Measurements from ENCODE around the gene TGFB2. TPM values are rescaled to one million over a fixed set of nuclear protein-coding genes. Genes with fewer than 3 reads are reported as not detected.

Gene TGFB2
- total and polyA plus RNA-seq, 2 donors (not counting 3 experiments of a cell fraction or from before 2014, with no cell fraction given): 21.2 to 43.5 TPM

DNA sequence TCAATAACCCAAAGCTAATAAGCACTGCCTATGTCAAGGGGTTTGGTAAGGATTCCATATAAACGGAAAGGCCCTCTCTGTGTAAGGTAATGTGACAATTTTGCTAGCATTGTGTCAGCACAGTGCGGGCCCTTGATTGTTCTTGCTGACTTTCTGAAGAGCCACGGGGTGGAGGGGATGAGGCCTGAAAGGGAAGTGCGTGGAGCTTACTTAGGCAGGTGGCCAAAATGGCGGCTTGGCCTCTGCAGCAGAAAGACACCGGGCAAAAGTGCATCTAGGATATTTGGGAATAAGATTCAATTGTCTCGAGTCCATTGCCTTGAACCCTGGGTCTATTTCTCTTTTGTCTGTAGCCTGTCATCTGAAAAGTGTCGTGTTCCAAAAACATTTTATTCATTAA is 114.3 kb downstream of the TGFB2 start:
- no peaks in the 10 kb centered on the region for H3K9me1 ChIP-seq (replicated peaks; ENCODE audit: control insufficient read depth, extremely low read depth, insufficient read depth, low read length)
- POLR2A ChIA-PET: no interaction called here
- no peaks in the 10 kb centered on the region for H3K27me3 ChIP-seq (ENCODE audit: control insufficient read depth in 2 of 2, insufficient read depth in 2 of 2, low read length in 2 of 2)
- dilution Hi-C loops (cut with MboI; ENCODE audit: extremely low pct_ligation_motif_present, low sequenced_read_pairs): no loop called here
- peak overlapping the region in 1 of 3 experiments; percentile 4 for H3K4me3 ChIP-seq (replicated peaks in 1 of 3; ENCODE audit: insufficient read depth in 1 of 3, low read depth in 1 of 3, low read length in 3 of 3)
- H2AFZ ChIP-seq (ENCODE audit: low read depth, low read length): peak overlapping the region; percentile 41
- CTCF ChIA-PET: interaction anchor here (1.1 to 1.9 kb wide), 7 partner anchors 10 to 608 kb away, joined by 3 to 9 read pairs (median 4); no protein-coding TSS in a partner anchor
- intact Hi-C loops (cut with micrococcal nuclease): no loop called here
- TF ChIP-seq GATA2 (IDR thresholded peaks at IDR 0.05; ENCODE audit: insufficient read depth, insufficient read length, low read depth, low read length) (no peak), POLR2A (IDR thresholded peaks at IDR 0.05; ENCODE audit: low read depth, low read length) (peak; percentile 23), POLR2AphosphoS5 (IDR thresholded peaks at IDR 0.05; ENCODE audit: insufficient read depth, low read depth, low read length) (peak; percentile 39)
- no peaks in the 10 kb centered on the region for H3K36me3 ChIP-seq (ENCODE audit: control insufficient read depth in 2 of 2, extremely low read depth in 1 of 2, insufficient read depth in 2 of 2, low read length in 2 of 2)
- peak overlapping the region; percentile 70 for H3K9ac ChIP-seq (replicated peaks; ENCODE audit: extremely low read depth, insufficient read depth, low read length)
- BruUV-seq (replicated peaks): no TSS peak
- H3K4me2 ChIP-seq (ENCODE audit: insufficient read depth, low read length): peak overlapping the region; percentile 75
- H3K27ac ChIP-seq (ENCODE audit: insufficient read depth, low read depth, low read length): peak overlapping the region; percentile 98
- H3K79me2 ChIP-seq (ENCODE audit: control insufficient read depth, insufficient read depth, low read length): no peaks in the 10 kb centered on the region
- peak; percentile 86 for DNase-seq (ENCODE audit: low read depth, low spot score)
- no peaks in the 10 kb centered on the region for H4K20me1 ChIP-seq (replicated peaks; ENCODE audit: control insufficient read depth, extremely low read depth, insufficient read depth, low read length)
- peaks cover 44% of the 10 kb centered on the region for H3K4me1 ChIP-seq (ENCODE audit: control insufficient read depth, extremely low read depth, insufficient read depth, low read length)
- no peaks in the 10 kb centered on the region for H3K9me3 ChIP-seq (replicated peaks; ENCODE audit: control insufficient read depth, insufficient read depth, low read length)
- peak; percentile 71 for FAIRE-seq

- H3K4me1 ChIP-seq (ENCODE audit: control insufficient read depth, extremely low read depth, insufficient read depth, low read length): peaks cover 44% of the 10 kb centered on the region
- no peaks in the 10 kb centered on the region for H3K36me3 ChIP-seq (ENCODE audit: control insufficient read depth in 2 of 2, extremely low read depth in 1 of 2, insufficient read depth in 2 of 2, low read length in 2 of 2)
- dilution Hi-C loops (cut with MboI; ENCODE audit: extremely low pct_ligation_motif_present, low sequenced_read_pairs): no loop called here
- H3K9ac ChIP-seq (replicated peaks; ENCODE audit: extremely low read depth, insufficient read depth, low read length): peak overlapping the region; percentile 70
- TF ChIP-seq MAX (IDR thresholded peaks at IDR 0.05; ENCODE audit: insufficient read depth, insufficient read length): no peak
- TF ChIP-seq EZH2 (IDR thresholded peaks at IDR 0.05; ENCODE audit: borderline replicate concordance, low read depth, low read length, severe bottlenecking): no peak
- TF ChIP-seq FOS (IDR thresholded peaks at IDR 0.05; ENCODE audit: borderline replicate concordance, insufficient read depth, low read length): peak; percentile 89
- TF ChIP-seq POLR2AphosphoS5 (IDR thresholded peaks at IDR 0.05; ENCODE audit: insufficient read depth, low read depth, low read length): no peak
- no peak for TF ChIP-seq GATA2 (IDR thresholded peaks at IDR 0.05; ENCODE audit: insufficient read depth, insufficient read length, low read depth, low read length)
- peak; percentile 95 for TF ChIP-seq JUN (IDR thresholded peaks at IDR 0.05; ENCODE audit: borderline replicate concordance, insufficient read depth, insufficient read length, low read depth)
- no peak for TF ChIP-seq MYC (IDR thresholded peaks at IDR 0.05; ENCODE audit: low read depth, low read length)
- TF ChIP-seq CTCF (IDR thresholded peaks at IDR 0.05; ENCODE audit: extremely low read depth in 1 of 2, insufficient read depth in 1 of 2, low read depth in 1 of 2, low read length in 2 of 2): no peak
- FAIRE-seq (peak; percentile 85), DNase-seq (ENCODE audit: low read depth, low spot score) (peak; percentile 82)
- peak overlapping the region; percentile 54 for H2AFZ ChIP-seq (ENCODE audit: low read depth, low read length)
- H3K9me3 ChIP-seq (replicated peaks; ENCODE audit: control insufficient read depth, insufficient read depth, low read length): no peaks in the 10 kb centered on the region
- ChIA-PET POLR2A (interaction anchor here (1.3 kb wide), 1 partner anchor 20 kb away, joined by 4 read pairs; no protein-coding TSS in a partner anchor), CTCF (interaction anchor here (1.1 to 1.9 kb wide), 6 partner anchors 9 to 607 kb away, joined by 3 to 9 read pairs (median 4); no protein-coding TSS in a partner anchor)
- H3K27ac ChIP-seq (ENCODE audit: insufficient read depth, low read depth, low read length): peak overlapping the region; percentile 98
- H4K20me1 ChIP-seq (replicated peaks; ENCODE audit: control insufficient read depth, extremely low read depth, insufficient read depth, low read length): no peaks in the 10 kb centered on the region
- H3K79me2 ChIP-seq (ENCODE audit: control insufficient read depth, insufficient read depth, low read length): no peaks in the 10 kb centered on the region
- H3K27me3 ChIP-seq (ENCODE audit: control insufficient read depth in 2 of 2, insufficient read depth in 2 of 2, low read length in 2 of 2): no peaks in the 10 kb centered on the region
- intact Hi-C loops (cut with micrococcal nuclease): loop anchor here (1.0 to 5.0 kb wide), 5 partner anchors 20 to 607 kb away; no protein-coding TSS in a partner anchor
- no peaks in the 10 kb centered on the region for H3K9me1 ChIP-seq (replicated peaks; ENCODE audit: control insufficient read depth, extremely low read depth, insufficient read depth, low read length)
- H3K4me3 ChIP-seq (replicated peaks in 1 of 3; ENCODE audit: insufficient read depth in 1 of 3, low read depth in 1 of 3, low read length in 3 of 3): peak overlapping the region in 1 of 3 experiments; percentile 44
- TSS peak; percentile 89 for BruUV-seq (replicated peaks)
- H3K4me2 ChIP-seq (ENCODE audit: insufficient read depth, low read length): peak overlapping the region; percentile 75
These were observed 115.0 kb downstream of the TGFB2 start for GRCh38 chr1:218459878-218460711.
